Endodermal cell (in vitro differentiated cells): ENCODE results near the gene GRXCR2. TPM values are rescaled to one million over a fixed set of nuclear protein-coding genes. Genes with fewer than 3 reads are reported as not detected.
"Not testable (repeated sequence)": the region's sequence is repeated elsewhere in the genome, so short reads cannot be mapped to it uniquely, and the experiment has no call there.

Source experiments
- DNase-seq: peaks from one replicate; pipeline ENCODE4 v3.0.0-alpha.2; 2017
- H3K27ac ChIP-seq: 2 replicates; pipeline ENCODE4 v1.5.1; 2013; ENCODE audit warnings: mild to moderate bottlenecking, low read depth, low read length, moderate library complexity
- H3K27me3 ChIP-seq: 2 replicates; pipeline ENCODE4 v1.6.1; 2013; ENCODE audit warnings: mild to moderate bottlenecking, low read length, moderate library complexity; ENCODE audit not compliant: insufficient read depth, control insufficient read depth, poor library complexity, severe bottlenecking
- H3K36me3 ChIP-seq: 2 replicates; pipeline ENCODE4 v1.7.0; 2013; ENCODE audit warnings: mild to moderate bottlenecking, low read length, moderate library complexity; ENCODE audit not compliant: control insufficient read depth, insufficient read depth
- H3K4me1 ChIP-seq: one replicate; pipeline ENCODE4 v1.7.0; 2013; ENCODE audit warnings: low read length; ENCODE audit not compliant: control insufficient read depth, insufficient read depth
- H3K4me3 ChIP-seq: 2 replicates; pipeline ENCODE4 v1.5.1; 2013; ENCODE audit warnings: mild to moderate bottlenecking, low read length, moderate library complexity
- H3K9ac ChIP-seq: 2 replicates; pipeline ENCODE4 v1.6.1; 2013; ENCODE audit warnings: mild to moderate bottlenecking, low read length, moderate library complexity; ENCODE audit not compliant: poor library complexity, severe bottlenecking; ENCODE audit errors: extremely low read depth
- H3K9me3 ChIP-seq: 2 replicates; pipeline ENCODE4 v1.6.1; 2013; ENCODE audit warnings: mild to moderate bottlenecking, low read length, moderate library complexity; ENCODE audit not compliant: control insufficient read depth
- H3K27ac Mint-ChIP-seq: 2 replicates; pipeline ENCODE4 v1.8.0; 2020; ENCODE audit warnings: mixed read lengths
- H3K27me3 Mint-ChIP-seq: 2 replicates; pipeline ENCODE4 v1.8.0; 2021; ENCODE audit warnings: mild to moderate bottlenecking, mixed read lengths; ENCODE audit not compliant: insufficient read depth
- H3K36me3 Mint-ChIP-seq: 2 replicates; pipeline ENCODE4 v1.8.0; 2020; ENCODE audit warnings: low read depth, mixed read lengths
- H3K4me1 Mint-ChIP-seq: 2 replicates; pipeline ENCODE4 v1.8.0; 2020; ENCODE audit warnings: mixed read lengths
- H3K4me3 Mint-ChIP-seq: 2 replicates; pipeline ENCODE4 v1.8.0; 2020; ENCODE audit warnings: mild to moderate bottlenecking, moderate library complexity, mixed read lengths
- H3K9me3 Mint-ChIP-seq: 2 replicates; pipeline ENCODE4 v1.8.0; 2020; ENCODE audit warnings: mild to moderate bottlenecking, mixed read lengths
- CTCF ChIP-seq: fragments of 200-600 bp; sonication (generic); conservative IDR thresholded peaks from 2 replicates; pipeline ENCODE4 v1.5.0; 2021; ENCODE audit warnings: antibody characterized with exemption, mild to moderate bottlenecking
- WGBS, 2 experiments: methylation state at CpG; one replicate each; pipeline versions ENCODE4 v1.1.5 to v1.1.7; 2013; ENCODE audit warnings: missing lambda C conversion rate in 2 of 2, mixed read lengths in 1 of 2; ENCODE audit not compliant: insufficient coverage in 1 of 2, insufficient read length in 1 of 2; 5-methylcytosine and 5-hydroxymethylcytosine counted together
- total RNA-seq, 2 donors: library from RNA; stranded (reverse); fragmentation: NEBNext Ultra II Directional in 1 of 2; extraction: Animal tissue kit (Norgen Biotek cat#: 25700) in 1 of 2; gene quantifications; 2 replicates in 1 of 2; 3 replicates in 1 of 2; pipeline ENCODE4 v1.2.1, GENCODE V29; 2021

Gene GRXCR2
- total RNA-seq, 2 donors from 2014 or later, result not detected

GRCh38 chr5:145869753-145870152, 3.1 kb downstream of the GRXCR2 start:
- H3K36me3 ChIP-seq, result no peaks in the 10 kb centered on the region
- no peak overlapping the region for H3K27ac Mint-ChIP-seq
- H3K27me3 Mint-ChIP-seq, result peaks cover 19% of the 10 kb centered on the region
- DNase-seq, result no peak
- H3K4me1 ChIP-seq, result no peaks in the 10 kb centered on the region
- no peaks in the 10 kb centered on the region for H3K9me3 ChIP-seq
- no peaks in the 10 kb centered on the region for H3K4me1 Mint-ChIP-seq
- H3K27me3 ChIP-seq, result no peaks in the 10 kb centered on the region
- no peak overlapping the region for H3K9ac ChIP-seq
- no peaks in the 10 kb centered on the region for H3K36me3 Mint-ChIP-seq
- no peak overlapping the region for H3K27ac ChIP-seq
- TF ChIP-seq CTCF, result no peak
- 89 to 91% methylated on average over 3 to 4 of the region's 4 CpGs for WGBS, 2 experiments
- no peak overlapping the region for H3K4me3 Mint-ChIP-seq
- H3K4me3 ChIP-seq, result no peak overlapping the region
- H3K9me3 Mint-ChIP-seq, result no peaks in the 10 kb centered on the region

- H3K36me3 ChIP-seq, result no peaks in the 10 kb centered on the region
- no peak overlapping the region for H3K4me3 ChIP-seq
- no peak overlapping the region for H3K27ac Mint-ChIP-seq
- TF ChIP-seq CTCF, result no peak
- 100% methylated on average over 1 of the region's 1 CpG for WGBS, 2 experiments
- no peak overlapping the region for H3K4me3 Mint-ChIP-seq
- H3K9me3 Mint-ChIP-seq, result peaks cover 8% of the 10 kb centered on the region
- H3K4me1 ChIP-seq, result no peaks in the 10 kb centered on the region
- DNase-seq, result no peak
- no peaks in the 10 kb centered on the region for H3K36me3 Mint-ChIP-seq
- H3K9me3 ChIP-seq, result no peaks in the 10 kb centered on the region
- H3K27me3 ChIP-seq, result no peaks in the 10 kb centered on the region
- H3K9ac ChIP-seq, result no peak overlapping the region
- H3K27me3 Mint-ChIP-seq, result peaks cover 18% of the 10 kb centered on the region
- H3K27ac ChIP-seq, result no peak overlapping the region
- H3K4me1 Mint-ChIP-seq, result no peaks in the 10 kb centered on the region
Measured at GRCh38 chr5:145867806-145868205, 5.0 kb downstream of the GRXCR2 start.

GRCh38 chr5:145864432-145864831, 8.4 kb downstream of the GRXCR2 start:
- H3K27ac Mint-ChIP-seq, H3K4me1 ChIP-seq, H3K27ac ChIP-seq, H3K27me3 ChIP-seq, H3K4me1 Mint-ChIP-seq, H3K9me3 ChIP-seq, DNase-seq, H3K4me3 Mint-ChIP-seq, H3K9ac ChIP-seq, H3K9me3 Mint-ChIP-seq, H3K4me3 ChIP-seq, H3K36me3 ChIP-seq, H3K36me3 Mint-ChIP-seq: not testable (repeated sequence)
- 77 to 100% methylated on average over 1 to 2 of the region's 2 CpGs for WGBS, 2 experiments
- H3K27me3 Mint-ChIP-seq, result peaks cover 22% of the 10 kb centered on the region

GRCh38 chr5:145863003-145863402, 9.8 kb downstream of the GRXCR2 start:
- H3K27ac ChIP-seq, result no peak overlapping the region
- no peaks in the 10 kb centered on the region for H3K36me3 ChIP-seq
- Mint-ChIP-seq H3K4me3 (no peak overlapping the region), H3K27ac (no peak overlapping the region), H3K9me3 (peaks cover 8% of the 10 kb centered on the region), H3K36me3 (no peaks in the 10 kb centered on the region), H3K4me1 (no peaks in the 10 kb centered on the region), H3K27me3 (peaks cover 16% of the 10 kb centered on the region)
- no peaks in the 10 kb centered on the region for H3K4me1 ChIP-seq
- DNase-seq, result no peak
- WGBS, 2 experiments, result 89 to 100% methylated on average over 2 to 3 of the region's 3 CpGs
- no peak overlapping the region for H3K4me3 ChIP-seq
- no peaks in the 10 kb centered on the region for H3K27me3 ChIP-seq
- H3K9me3 ChIP-seq, result no peaks in the 10 kb centered on the region
- no peak overlapping the region for H3K9ac ChIP-seq
- TF ChIP-seq CTCF, result no peak
